Measurements from ENCODE around the gene ARHGEF10L.
A peak's percentile ranks its signal among the peaks of the same experiment; 100 is the strongest.

GRCh38 chr1:17574516-17574915, 35.0 kb downstream of the ARHGEF10L start:
- peak in 2 of 3 experiments; percentile 28 to 41 for TF ChIP-seq CTCF (optimal IDR thresholded peaks at IDR 0.05 in 1 of 3, IDR thresholded peaks at IDR 0.05 in 1 of 3, conservative IDR thresholded peaks at IDR 0.05 in 1 of 3; ENCODE audit: extremely low read depth in 1 of 3, insufficient read depth in 2 of 3, low read length in 3 of 3)
- TF ChIP-seq EZH2 (IDR thresholded peaks at IDR 0.05; ENCODE audit: low read length): no peak

Measured in keratinocyte (primary cell).